ENCODE data around the gene GMNN. TPM values are rescaled to one million over a fixed set of nuclear protein-coding genes. Genes with fewer than 3 reads are reported as not detected.

Gene GMNN
- total RNA-seq, 2 donors from 2014 or later, result 39.2 to 42.8 TPM

- no peaks in the 10 kb centered on the region for H3K36me3 ChIP-seq (replicated peaks in 1 of 2; ENCODE audit: insufficient read depth in 1 of 2, low read depth in 2 of 2)
Observed at GRCh38 chr6:24829657-24830056, 54.9 kb downstream of the GMNN start.

GRCh38 chr6:24831771-24832716 is 57.3 kb downstream of the GMNN start:
- peaks cover 35% of the 10 kb centered on the region for H3K4me1 ChIP-seq
- no peaks in the 10 kb centered on the region for H3K36me3 ChIP-seq (replicated peaks in 1 of 2; ENCODE audit: insufficient read depth in 1 of 2, low read depth in 2 of 2)
- no peak for ATAC-seq
- no peak overlapping the region for H3K27ac ChIP-seq
- WGBS, 2 donors, result 81 to 82% methylated on average over 10 of the region's 10 CpGs
- TF ChIP-seq POLR2A (IDR thresholded peaks at IDR 0.05), result no peak
- TF ChIP-seq, protein P1, sequence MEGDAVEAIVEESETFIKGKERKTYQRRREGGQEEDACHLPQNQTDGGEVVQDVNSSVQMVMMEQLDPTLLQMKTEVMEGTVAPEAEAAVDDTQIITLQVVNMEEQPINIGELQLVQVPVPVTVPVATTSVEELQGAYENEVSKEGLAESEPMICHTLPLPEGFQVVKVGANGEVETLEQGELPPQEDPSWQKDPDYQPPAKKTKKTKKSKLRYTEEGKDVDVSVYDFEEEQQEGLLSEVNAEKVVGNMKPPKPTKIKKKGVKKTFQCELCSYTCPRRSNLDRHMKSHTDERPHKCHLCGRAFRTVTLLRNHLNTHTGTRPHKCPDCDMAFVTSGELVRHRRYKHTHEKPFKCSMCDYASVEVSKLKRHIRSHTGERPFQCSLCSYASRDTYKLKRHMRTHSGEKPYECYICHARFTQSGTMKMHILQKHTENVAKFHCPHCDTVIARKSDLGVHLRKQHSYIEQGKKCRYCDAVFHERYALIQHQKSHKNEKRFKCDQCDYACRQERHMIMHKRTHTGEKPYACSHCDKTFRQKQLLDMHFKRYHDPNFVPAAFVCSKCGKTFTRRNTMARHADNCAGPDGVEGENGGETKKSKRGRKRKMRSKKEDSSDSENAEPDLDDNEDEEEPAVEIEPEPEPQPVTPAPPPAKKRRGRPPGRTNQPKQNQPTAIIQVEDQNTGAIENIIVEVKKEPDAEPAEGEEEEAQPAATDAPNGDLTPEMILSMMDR (IDR thresholded peaks at IDR 0.05), result no peak
- DNase-seq, result no peak
- no peaks in the 10 kb centered on the region for H3K27me3 ChIP-seq
- intact Hi-C loops (cut with DNase I), result no loop called here
- H3K9me3 ChIP-seq, result no peaks in the 10 kb centered on the region
- H3K4me3 ChIP-seq, result no peak overlapping the region

More at GRCh38 chr6:24829657-24830056, 54.9 kb downstream of the GMNN start:
- no peaks in the 10 kb centered on the region for H3K27me3 ChIP-seq
- H3K4me3 ChIP-seq, result no peak overlapping the region
- no peak overlapping the region for H3K27ac ChIP-seq
- peaks cover 31% of the 10 kb centered on the region for H3K4me1 ChIP-seq
- H3K9me3 ChIP-seq, result no peaks in the 10 kb centered on the region
- TF ChIP-seq, protein P1 (IDR thresholded peaks at IDR 0.05), result no peak
- TF ChIP-seq POLR2A (IDR thresholded peaks at IDR 0.05), result no peak
- WGBS, 2 donors, result 78 to 79% methylated on average over 3 of the region's 3 CpGs
- DNase-seq (no peak), ATAC-seq (no peak)
- intact Hi-C loops (cut with DNase I), result no loop called here

DNA sequence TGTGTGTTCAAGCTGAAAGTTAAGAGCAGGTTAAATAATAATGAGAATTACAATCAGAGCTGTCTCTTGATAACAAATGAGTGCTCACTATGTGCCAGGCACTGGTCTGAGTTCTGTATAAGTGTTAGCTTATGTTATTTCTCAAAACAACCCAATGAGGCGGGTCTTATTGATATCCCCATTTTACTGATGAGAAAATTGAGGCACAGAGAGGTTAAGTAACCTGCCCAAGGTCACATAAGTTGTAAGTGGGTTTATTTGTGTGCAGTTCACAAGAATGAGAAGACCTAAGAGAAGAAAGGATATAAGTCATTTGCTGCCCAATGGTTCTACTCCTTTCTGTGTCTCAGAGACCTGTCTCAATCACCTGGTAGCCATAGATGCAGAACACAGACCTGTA is 58.1 kb downstream of the GMNN start:
- WGBS, 2 donors, result 94 to 100% methylated on average over 1 of the region's 1 CpG
- Histone ChIP-seq H3K4me3 (no peak overlapping the region), H3K4me1 (peaks cover 28% of the 10 kb centered on the region), H3K9me3 (no peaks in the 10 kb centered on the region), H3K27me3 (no peaks in the 10 kb centered on the region), H3K27ac (no peak overlapping the region), H3K36me3 (replicated peaks in 1 of 2; ENCODE audit: insufficient read depth in 1 of 2, low read depth in 2 of 2) (no peaks in the 10 kb centered on the region)
- DNase-seq (no peak), ATAC-seq (no peak)
- intact Hi-C loops (cut with DNase I), result no loop called here
- no peak for TF ChIP-seq POLR2A (IDR thresholded peaks at IDR 0.05)
- TF ChIP-seq, protein P1 (IDR thresholded peaks at IDR 0.05), result no peak

- H3K4me1 ChIP-seq, result peaks cover 26% of the 10 kb centered on the region
- intact Hi-C loops (cut with DNase I), result no loop called here
- ATAC-seq, result no peak
Observed at GRCh38 chr6:24833711-24834386, 59.1 kb downstream of the GMNN start.

More at GRCh38 chr6:24833711-24834386, 59.1 kb downstream of the GMNN start:
- Histone ChIP-seq H3K9me3 (no peaks in the 10 kb centered on the region), H3K27me3 (no peaks in the 10 kb centered on the region), H3K36me3 (replicated peaks in 1 of 2; ENCODE audit: insufficient read depth in 1 of 2, low read depth in 2 of 2) (no peaks in the 10 kb centered on the region), H3K4me3 (no peak overlapping the region), H3K27ac (no peak overlapping the region)
- TF ChIP-seq, protein P1 (IDR thresholded peaks at IDR 0.05), result no peak
- TF ChIP-seq POLR2A (IDR thresholded peaks at IDR 0.05), result no peak
- 84% methylated on average over 4 of the region's 4 CpGs for WGBS, 2 donors
- DNase-seq, result no peak

Other genes with a start within 250 kb of the GMNN start
- 1 to 10 TPM; 2.1 to 2.3 TPM for gene KIAA0319, start 128.7 kb upstream of the GMNN start, total RNA-seq
- gene TDP2, start 108.0 kb upstream of the GMNN start, total RNA-seq, result 10 to 100 TPM; 21.0 to 25.1 TPM
- 1 to 10 TPM; 2.6 to 3.4 TPM for gene ACOT13, start 107.9 kb upstream of the GMNN start, total RNA-seq
- 10 to 100 TPM; 46.5 to 70.0 TPM for gene C6orf62, start 55.8 kb upstream of the GMNN start, total RNA-seq
- gene ARMH2, start 24.0 kb downstream of the GMNN start, total RNA-seq, result not detected
- gene RIPOR2, start 161.0 kb downstream of the GMNN start, total RNA-seq, result 1 to 10 TPM; 1.3 to 1.6 TPM

All from body of pancreas (tissue), 4 donors.